Adrenal gland (tissue), 5 donors: ENCODE measurements around the gene POLG2.

Experiments
- CTCF ChIP-seq, 6 experiments: fragments of 450-650 bp in 4 of 6; fragments of 200-600 bp in 2 of 6; sonication (generic) in 1 of 6; IDR thresholded peaks; 1 replicate in 5 of 6; 2 replicates in 1 of 6; pipeline versions ENCODE4 v1.5.1 to v1.8.0; 2016 to 2021; ENCODE audit warnings: antibody characterized with exemption in 6 of 6, mild to moderate bottlenecking in 2 of 6, moderate library complexity in 1 of 6
- POLR2A ChIP-seq, 2 donors: fragments of 450-650 bp; IDR thresholded peaks; one replicate each; pipeline ENCODE4 v1.6.1; 2017; ENCODE audit warnings: antibody characterized with exemption in 2 of 2, mild to moderate bottlenecking in 2 of 2, moderate library complexity in 1 of 2
- donor health status: DM: no; HTN: no; CAD: no.

DNA sequence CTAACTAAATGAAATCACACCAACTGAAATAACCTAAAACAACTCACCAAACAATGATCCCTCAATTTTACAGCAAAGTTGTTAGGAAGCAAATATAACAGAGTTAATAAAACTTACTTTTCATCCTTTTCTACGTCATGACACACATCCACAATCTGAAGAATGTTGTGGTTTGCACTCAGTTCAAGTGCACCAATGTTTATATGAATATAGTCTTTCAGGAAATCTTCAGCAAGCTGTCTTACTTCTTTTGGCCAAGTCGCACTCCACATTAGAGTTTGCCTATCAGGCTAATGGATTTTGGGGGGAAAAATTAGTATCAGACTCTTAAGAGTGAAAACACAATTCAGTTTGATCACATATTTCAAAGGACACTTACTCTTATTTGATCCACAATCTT lies 6.0 kb upstream of the POLG2 start:
- TF ChIP-seq POLR2A (IDR thresholded peaks at IDR 0.05) (no peak), CTCF (IDR thresholded peaks at IDR 0.05) (no peak)
